ENCODE data around the gene JAK1. TPM values are rescaled to one million over a fixed set of nuclear protein-coding genes. Genes with fewer than 3 reads are reported as not detected.

JAK1 gene
- total and polyA plus RNA-seq, 10 of the 15 experiments (the other 5 are each of a cell fraction or from before 2014, with no cell fraction given): 9.6 to 45.5 (median 35.7) TPM

DNA sequence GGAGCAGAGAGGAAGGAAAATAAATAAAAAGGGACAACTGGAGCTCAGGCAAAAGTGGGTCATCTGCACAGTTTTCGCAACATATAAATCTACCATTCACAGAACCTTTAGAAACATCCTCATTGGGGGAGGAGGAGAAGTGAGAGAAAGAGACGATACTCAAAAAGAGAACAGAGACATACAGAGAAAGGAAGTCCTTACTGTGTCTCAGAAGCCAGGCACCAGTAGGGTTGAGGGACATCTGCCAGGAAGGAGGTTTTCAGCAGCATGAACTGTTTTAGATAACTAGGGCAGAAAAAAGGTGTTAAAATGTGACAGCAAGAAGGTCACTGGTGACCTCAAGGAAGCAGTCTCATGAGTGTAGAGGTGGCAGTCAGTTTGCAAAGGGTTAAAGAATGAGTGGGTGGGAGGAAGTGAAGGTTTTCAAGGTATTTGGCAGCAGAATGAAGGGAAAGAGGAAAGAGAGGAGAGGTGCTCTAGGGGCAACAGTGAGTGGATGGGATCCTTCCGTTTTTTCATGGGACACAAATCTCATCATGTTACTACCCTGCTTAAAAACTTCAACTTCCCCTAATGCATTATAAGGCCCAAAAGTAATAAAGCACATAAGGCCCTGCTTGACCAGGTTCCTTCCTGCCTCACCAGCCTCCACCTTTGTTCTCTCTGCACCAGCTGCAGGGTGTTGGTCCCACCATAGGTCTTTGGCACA, 9.5 kb downstream of the JAK1 start (continued):
- TF ChIP-seq, protein P1, sequence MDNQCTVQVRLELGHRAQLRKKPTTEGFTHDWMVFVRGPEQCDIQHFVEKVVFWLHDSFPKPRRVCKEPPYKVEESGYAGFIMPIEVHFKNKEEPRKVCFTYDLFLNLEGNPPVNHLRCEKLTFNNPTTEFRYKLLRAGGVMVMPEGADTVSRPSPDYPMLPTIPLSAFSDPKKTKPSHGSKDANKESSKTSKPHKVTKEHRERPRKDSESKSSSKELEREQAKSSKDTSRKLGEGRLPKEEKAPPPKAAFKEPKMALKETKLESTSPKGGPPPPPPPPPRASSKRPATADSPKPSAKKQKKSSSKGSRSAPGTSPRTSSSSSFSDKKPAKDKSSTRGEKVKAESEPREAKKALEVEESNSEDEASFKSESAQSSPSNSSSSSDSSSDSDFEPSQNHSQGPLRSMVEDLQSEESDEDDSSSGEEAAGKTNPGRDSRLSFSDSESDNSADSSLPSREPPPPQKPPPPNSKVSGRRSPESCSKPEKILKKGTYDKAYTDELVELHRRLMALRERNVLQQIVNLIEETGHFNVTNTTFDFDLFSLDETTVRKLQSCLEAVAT (IDR thresholded peaks at IDR 0.05): peak; percentile 55; the same call in 1 of the 2 replicates
- TF ChIP-seq NRF1 (conservative IDR thresholded peaks at IDR 0.05; ENCODE audit: low read depth, low read length) (no peak), RBBP5 (conservative IDR thresholded peaks at IDR 0.05) (no peak), CHD1 (IDR thresholded peaks at IDR 0.05; ENCODE audit: low read depth, low read length) (no peak), CREM (IDR thresholded peaks at IDR 0.05; ENCODE audit: low read depth) (peak; percentile 41; the same call in 1 of the 2 replicates), ZNF217 (IDR thresholded peaks at IDR 0.05) (peak; percentile 80; the same call in 1 of the 2 replicates), PML (IDR thresholded peaks at IDR 0.05; ENCODE audit: low read length) (no peak), RUNX3 (IDR thresholded peaks at IDR 0.05; ENCODE audit: low read length) (peak; percentile 49), PAX8 (IDR thresholded peaks at IDR 0.05) (no peak), SMARCA5 (IDR thresholded peaks at IDR 0.05) (no peak), POLR2AphosphoS5 (IDR thresholded peaks at IDR 0.05; ENCODE audit: low read length) (no peak), SIX5 (IDR thresholded peaks at IDR 0.05; ENCODE audit: low read depth, low read length, severe bottlenecking) (no peak), ASH2L (IDR thresholded peaks at IDR 0.05; ENCODE audit: borderline replicate concordance, low read depth) (no peak), KAT2A (conservative IDR thresholded peaks at IDR 0.05; ENCODE audit: control insufficient read depth, low read depth, low read length) (no peak), FOXM1 (IDR thresholded peaks at IDR 0.05; ENCODE audit: low read depth, low read length) (0 out of 2 replicates have a peak, but pooled peaks have one; percentile 48), KDM1A (IDR thresholded peaks at IDR 0.05; ENCODE audit: borderline replicate concordance) (no peak), MEF2B (IDR thresholded peaks at IDR 0.05; ENCODE audit: partially characterized antibody, poor library complexity, severe bottlenecking) (peak; percentile 39), MXI1 (IDR thresholded peaks at IDR 0.05; ENCODE audit: low read depth, low read length) (no peak), GATAD2B (conservative IDR thresholded peaks at IDR 0.05; ENCODE audit: low read depth) (peak; percentile 68; the same call in 1 of the 2 replicates), DPF2 (IDR thresholded peaks at IDR 0.05) (peak; percentile 77)
- TF ChIP-seq, protein P2, sequence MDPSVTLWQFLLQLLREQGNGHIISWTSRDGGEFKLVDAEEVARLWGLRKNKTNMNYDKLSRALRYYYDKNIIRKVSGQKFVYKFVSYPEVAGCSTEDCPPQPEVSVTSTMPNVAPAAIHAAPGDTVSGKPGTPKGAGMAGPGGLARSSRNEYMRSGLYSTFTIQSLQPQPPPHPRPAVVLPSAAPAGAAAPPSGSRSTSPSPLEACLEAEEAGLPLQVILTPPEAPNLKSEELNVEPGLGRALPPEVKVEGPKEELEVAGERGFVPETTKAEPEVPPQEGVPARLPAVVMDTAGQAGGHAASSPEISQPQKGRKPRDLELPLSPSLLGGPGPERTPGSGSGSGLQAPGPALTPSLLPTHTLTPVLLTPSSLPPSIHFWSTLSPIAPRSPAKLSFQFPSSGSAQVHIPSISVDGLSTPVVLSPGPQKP (IDR thresholded peaks at IDR 0.05; ENCODE audit: low read depth, low read length): no peak
- TF ChIP-seq, protein P3, sequence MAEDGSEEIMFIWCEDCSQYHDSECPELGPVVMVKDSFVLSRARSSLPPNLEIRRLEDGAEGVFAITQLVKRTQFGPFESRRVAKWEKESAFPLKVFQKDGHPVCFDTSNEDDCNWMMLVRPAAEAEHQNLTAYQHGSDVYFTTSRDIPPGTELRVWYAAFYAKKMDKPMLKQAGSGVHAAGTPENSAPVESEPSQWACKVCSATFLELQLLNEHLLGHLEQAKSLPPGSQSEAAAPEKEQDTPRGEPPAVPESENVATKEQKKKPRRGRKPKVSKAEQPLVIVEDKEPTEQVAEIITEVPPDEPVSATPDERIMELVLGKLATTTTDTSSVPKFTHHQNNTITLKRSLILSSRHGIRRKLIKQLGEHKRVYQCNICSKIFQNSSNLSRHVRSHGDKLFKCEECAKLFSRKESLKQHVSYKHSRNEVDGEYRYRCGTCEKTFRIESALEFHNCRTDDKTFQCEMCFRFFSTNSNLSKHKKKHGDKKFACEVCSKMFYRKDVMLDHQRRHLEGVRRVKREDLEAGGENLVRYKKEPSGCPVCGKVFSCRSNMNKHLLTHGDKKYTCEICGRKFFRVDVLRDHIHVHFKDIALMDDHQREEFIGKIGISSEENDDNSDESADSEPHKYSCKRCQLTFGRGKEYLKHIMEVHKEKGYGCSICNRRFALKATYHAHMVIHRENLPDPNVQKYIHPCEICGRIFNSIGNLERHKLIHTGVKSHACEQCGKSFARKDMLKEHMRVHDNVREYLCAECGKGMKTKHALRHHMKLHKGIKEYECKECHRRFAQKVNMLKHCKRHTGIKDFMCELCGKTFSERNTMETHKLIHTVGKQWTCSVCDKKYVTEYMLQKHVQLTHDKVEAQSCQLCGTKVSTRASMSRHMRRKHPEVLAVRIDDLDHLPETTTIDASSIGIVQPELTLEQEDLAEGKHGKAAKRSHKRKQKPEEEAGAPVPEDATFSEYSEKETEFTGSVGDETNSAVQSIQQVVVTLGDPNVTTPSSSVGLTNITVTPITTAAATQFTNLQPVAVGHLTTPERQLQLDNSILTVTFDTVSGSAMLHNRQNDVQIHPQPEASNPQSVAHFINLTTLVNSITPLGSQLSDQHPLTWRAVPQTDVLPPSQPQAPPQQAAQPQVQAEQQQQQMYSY (CRISPR knock-in tag; IDR thresholded peaks at IDR 0.05): no peak
- TF ChIP-seq, protein P4, sequence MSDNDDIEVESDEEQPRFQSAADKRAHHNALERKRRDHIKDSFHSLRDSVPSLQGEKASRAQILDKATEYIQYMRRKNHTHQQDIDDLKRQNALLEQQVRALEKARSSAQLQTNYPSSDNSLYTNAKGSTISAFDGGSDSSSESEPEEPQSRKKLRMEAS (IDR thresholded peaks at IDR 0.05; ENCODE audit: low read depth, low read length): no peak
- TF ChIP-seq, protein P5, sequence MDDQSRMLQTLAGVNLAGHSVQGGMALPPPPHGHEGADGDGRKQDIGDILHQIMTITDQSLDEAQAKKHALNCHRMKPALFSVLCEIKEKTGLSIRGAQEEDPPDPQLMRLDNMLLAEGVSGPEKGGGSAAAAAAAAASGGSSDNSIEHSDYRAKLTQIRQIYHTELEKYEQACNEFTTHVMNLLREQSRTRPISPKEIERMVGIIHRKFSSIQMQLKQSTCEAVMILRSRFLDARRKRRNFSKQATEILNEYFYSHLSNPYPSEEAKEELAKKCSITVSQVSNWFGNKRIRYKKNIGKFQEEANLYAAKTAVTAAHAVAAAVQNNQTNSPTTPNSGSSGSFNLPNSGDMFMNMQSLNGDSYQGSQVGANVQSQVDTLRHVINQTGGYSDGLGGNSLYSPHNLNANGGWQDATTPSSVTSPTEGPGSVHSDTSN (IDR thresholded peaks at IDR 0.05; ENCODE audit: insufficient replicate concordance, low read depth, low read length): peak; percentile 3
